Measurements from ENCODE around the gene CCDC50.

Gene CCDC50

GRCh38 chr3:191331388-191331787, 2.2 kb downstream of the CCDC50 start:
- Mint-ChIP-seq H3K27ac (peak overlapping the region; percentile 91), H3K27me3 (no peaks in the 10 kb centered on the region), H3K9me3 (no peaks in the 10 kb centered on the region), H3K4me1 (peaks cover 63% of the 10 kb centered on the region), H3K4me3 (peak overlapping the region; percentile 86), H3K36me3 (peaks cover 14% of the 10 kb centered on the region)
- ATAC-seq, result no peak

GRCh38 chr3:191333298-191333880, 4.2 kb downstream of the CCDC50 start:
- Mint-ChIP-seq H3K9me3 (no peaks in the 10 kb centered on the region), H3K27ac (peak overlapping the region; percentile 91), H3K27me3 (no peaks in the 10 kb centered on the region), H3K4me3 (peak overlapping the region; percentile 86), H3K4me1 (peaks cover 78% of the 10 kb centered on the region), H3K36me3 (peaks cover 14% of the 10 kb centered on the region)
- no peak for ATAC-seq

- ATAC-seq, result no peak
- Mint-ChIP-seq H3K4me1 (peaks cover 81% of the 10 kb centered on the region), H3K36me3 (peaks cover 14% of the 10 kb centered on the region), H3K27me3 (no peaks in the 10 kb centered on the region), H3K9me3 (no peaks in the 10 kb centered on the region), H3K4me3 (peak overlapping the region; percentile 58), H3K27ac (peak overlapping the region; percentile 91)
Observed at GRCh38 chr3:191334346-191334893, 5.2 kb downstream of the CCDC50 start.

- H3K4me1 Mint-ChIP-seq, result peaks cover 91% of the 10 kb centered on the region
- peaks cover 5% of the 10 kb centered on the region for H3K36me3 Mint-ChIP-seq
- H3K27ac Mint-ChIP-seq, result peak overlapping the region; percentile 91
- ATAC-seq, result peak; percentile 77
- H3K27me3 Mint-ChIP-seq, result no peaks in the 10 kb centered on the region
- no peaks in the 10 kb centered on the region for H3K9me3 Mint-ChIP-seq
- peak overlapping the region; percentile 75 for H3K4me3 Mint-ChIP-seq
Observed at GRCh38 chr3:191336833-191337232, 7.6 kb downstream of the CCDC50 start.

- H3K27me3 Mint-ChIP-seq, result no peaks in the 10 kb centered on the region
- H3K4me1 Mint-ChIP-seq, result peaks cover 91% of the 10 kb centered on the region
- H3K36me3 Mint-ChIP-seq, result peaks cover under 1% of the 10 kb centered on the region
- no peak for ATAC-seq
- H3K9me3 Mint-ChIP-seq, result no peaks in the 10 kb centered on the region
- H3K27ac Mint-ChIP-seq, result peak overlapping the region; percentile 91
- peak overlapping the region; percentile 75 for H3K4me3 Mint-ChIP-seq
Observed at GRCh38 chr3:191338177-191338488, 8.9 kb downstream of the CCDC50 start.

GRCh38 chr3:191339316-191339917, 10.2 kb downstream of the CCDC50 start:
- Mint-ChIP-seq H3K27ac (peak overlapping the region; percentile 91), H3K27me3 (no peaks in the 10 kb centered on the region), H3K4me1 (peaks cover 96% of the 10 kb centered on the region), H3K9me3 (no peaks in the 10 kb centered on the region), H3K4me3 (no peak overlapping the region), H3K36me3 (peaks cover 5% of the 10 kb centered on the region)
- ATAC-seq, result no peak

- peak overlapping the region; percentile 91 for H3K27ac Mint-ChIP-seq
- no peak overlapping the region for H3K4me3 Mint-ChIP-seq
- peaks cover 99% of the 10 kb centered on the region for H3K4me1 Mint-ChIP-seq
- no peaks in the 10 kb centered on the region for H3K9me3 Mint-ChIP-seq
- H3K36me3 Mint-ChIP-seq, result peaks cover 5% of the 10 kb centered on the region
- no peaks in the 10 kb centered on the region for H3K27me3 Mint-ChIP-seq
- ATAC-seq, result no peak
Observed at GRCh38 chr3:191340351-191340750, 11.2 kb downstream of the CCDC50 start.

GRCh38 chr3:191340966-191341365, 11.8 kb downstream of the CCDC50 start:
- Mint-ChIP-seq H3K4me3 (no peak overlapping the region), H3K36me3 (peaks cover 5% of the 10 kb centered on the region), H3K9me3 (no peaks in the 10 kb centered on the region), H3K4me1 (peaks cover 99% of the 10 kb centered on the region), H3K27ac (peak overlapping the region; percentile 91), H3K27me3 (no peaks in the 10 kb centered on the region)
- ATAC-seq, result no peak

GRCh38 chr3:191342006-191342405, 12.8 kb downstream of the CCDC50 start:
- ATAC-seq, result no peak

GRCh38 chr3:191342411-191342810, 13.2 kb downstream of the CCDC50 start:
- Mint-ChIP-seq H3K4me1 (peaks cover 100% of the 10 kb centered on the region), H3K36me3 (peaks cover 5% of the 10 kb centered on the region), H3K4me3 (peak overlapping the region; percentile 21), H3K27ac (peak overlapping the region; percentile 91), H3K27me3 (no peaks in the 10 kb centered on the region), H3K9me3 (no peaks in the 10 kb centered on the region)
- no peak for ATAC-seq

More at GRCh38 chr3:191342006-191342405, 12.8 kb downstream of the CCDC50 start:
- Mint-ChIP-seq H3K4me3 (peak overlapping the region; percentile 21), H3K27ac (peak overlapping the region; percentile 91), H3K4me1 (peaks cover 100% of the 10 kb centered on the region), H3K27me3 (no peaks in the 10 kb centered on the region), H3K9me3 (no peaks in the 10 kb centered on the region), H3K36me3 (peaks cover 5% of the 10 kb centered on the region)

GRCh38 chr3:191343115-191343514, 13.9 kb downstream of the CCDC50 start:
- no peaks in the 10 kb centered on the region for H3K27me3 Mint-ChIP-seq
- peak overlapping the region; percentile 91 for H3K27ac Mint-ChIP-seq
- no peaks in the 10 kb centered on the region for H3K9me3 Mint-ChIP-seq
- H3K4me1 Mint-ChIP-seq, result peaks cover 100% of the 10 kb centered on the region
- H3K4me3 Mint-ChIP-seq, result no peak overlapping the region
- peaks cover 5% of the 10 kb centered on the region for H3K36me3 Mint-ChIP-seq
- ATAC-seq, result peak; percentile 55

GRCh38 chr3:191343913-191344312, 14.7 kb downstream of the CCDC50 start:
- H3K9me3 Mint-ChIP-seq, result no peaks in the 10 kb centered on the region
- H3K27ac Mint-ChIP-seq, result peak overlapping the region; percentile 91
- H3K4me1 Mint-ChIP-seq, result peaks cover 100% of the 10 kb centered on the region
- H3K27me3 Mint-ChIP-seq, result no peaks in the 10 kb centered on the region
- no peak overlapping the region for H3K4me3 Mint-ChIP-seq
- H3K36me3 Mint-ChIP-seq, result peaks cover 5% of the 10 kb centered on the region
- ATAC-seq, result no peak

- Mint-ChIP-seq H3K27me3 (no peaks in the 10 kb centered on the region), H3K9me3 (no peaks in the 10 kb centered on the region), H3K36me3 (peaks cover 5% of the 10 kb centered on the region), H3K27ac (no peak overlapping the region), H3K4me3 (peak overlapping the region; percentile 3), H3K4me1 (peaks cover 93% of the 10 kb centered on the region)
- no peak for ATAC-seq
Observed at GRCh38 chr3:191345334-191345733, 16.1 kb downstream of the CCDC50 start.

GRCh38 chr3:191347228-191347627, 18.0 kb downstream of the CCDC50 start:
- Mint-ChIP-seq H3K27me3 (no peaks in the 10 kb centered on the region), H3K4me1 (peaks cover 74% of the 10 kb centered on the region), H3K4me3 (no peak overlapping the region), H3K9me3 (no peaks in the 10 kb centered on the region), H3K36me3 (peaks cover 5% of the 10 kb centered on the region), H3K27ac (peak overlapping the region; percentile 60)
- ATAC-seq, result no peak

GRCh38 chr3:191348098-191348497, 18.9 kb downstream of the CCDC50 start:
- Mint-ChIP-seq H3K27ac (peak overlapping the region; percentile 60), H3K9me3 (no peaks in the 10 kb centered on the region), H3K27me3 (no peaks in the 10 kb centered on the region), H3K4me1 (peaks cover 65% of the 10 kb centered on the region), H3K4me3 (no peak overlapping the region), H3K36me3 (peaks cover 5% of the 10 kb centered on the region)
- ATAC-seq, result no peak

All from stimulated activated memory B cell treated with anti-CD40 and anti-IgM and Interleukin-4, amounts not matched to agents 10 μg/mL and 1 μg/mL and 100 μg/mL, for 72 hours (primary cell).